H9 (cell line): Measurements from ENCODE around the gene P2RX2. TPM values are rescaled to one million over a fixed set of nuclear protein-coding genes. Genes with fewer than 3 reads are reported as not detected.
A peak's percentile ranks its signal among the peaks of the same experiment; 100 is the strongest.

Source experiments
- DNase-seq: peaks from one replicate; pipeline ENCODE4 v3.0.0-alpha.2; 2017
- H2AFZ ChIP-seq: one replicate; pipeline ENCODE4 v1.6.1; 2013; ENCODE audit warnings: mild to moderate bottlenecking, low read length, control low read depth, moderate library complexity
- H2AK5ac ChIP-seq: 2 replicates; pipeline ENCODE4 v1.6.1; 2013; ENCODE audit warnings: low read length, control low read depth, mixed read lengths; ENCODE audit not compliant: insufficient read length
- H2BK120ac ChIP-seq: one replicate; pipeline ENCODE4 v1.6.1; 2013; ENCODE audit warnings: low read depth, mild to moderate bottlenecking, low read length, control low read depth, inconsistent platforms; ENCODE audit not compliant: poor library complexity, severe bottlenecking
- H2BK12ac ChIP-seq: 2 replicates; pipeline ENCODE4 v1.6.1; 2013; ENCODE audit warnings: low read length, control low read depth, mixed read lengths, low read depth; ENCODE audit not compliant: insufficient read length
- H2BK15ac ChIP-seq: 2 replicates; pipeline ENCODE4 v1.6.1; 2013; ENCODE audit warnings: low read depth, low read length, control low read depth
- H2BK20ac ChIP-seq: one replicate; pipeline ENCODE4 v1.6.1; 2013; ENCODE audit warnings: low read depth, mild to moderate bottlenecking, low read length, control low read depth, inconsistent platforms; ENCODE audit not compliant: poor library complexity, severe bottlenecking
- H2BK5ac ChIP-seq: 2 replicates; pipeline ENCODE4 v1.6.1; 2013; ENCODE audit warnings: low read length, control low read depth, mixed read lengths; ENCODE audit not compliant: insufficient read length
- H3K14ac ChIP-seq: 2 replicates; pipeline ENCODE4 v1.6.1; 2013; ENCODE audit warnings: low read length, control low read depth; ENCODE audit not compliant: insufficient read depth
- H3K18ac ChIP-seq: 2 replicates; pipeline ENCODE4 v1.6.1; 2013; ENCODE audit warnings: low read depth, mild to moderate bottlenecking, mixed read lengths, low read length, control low read depth; ENCODE audit not compliant: insufficient read length
- H3K23ac ChIP-seq: 2 replicates; pipeline ENCODE4 v1.6.1; 2013; ENCODE audit warnings: low read length, control low read depth, mixed read lengths, low read depth; ENCODE audit not compliant: insufficient read length
- H3K23me2 ChIP-seq: 2 replicates; pipeline ENCODE4 v1.6.1; 2013; ENCODE audit warnings: low read depth, mild to moderate bottlenecking, mixed read lengths, low read length, control low read depth; ENCODE audit not compliant: insufficient read length, poor library complexity, severe bottlenecking
- H3K27ac ChIP-seq: 2 replicates; pipeline ENCODE4 v1.5.1; 2013; ENCODE audit warnings: low read length, control low read depth, mixed read lengths, low read depth; ENCODE audit not compliant: insufficient read length
- H3K27me3 ChIP-seq: 2 replicates; pipeline ENCODE4 v1.6.1; 2013; ENCODE audit warnings: low read length, control low read depth, inconsistent platforms; ENCODE audit not compliant: insufficient read depth
- H3K4ac ChIP-seq: 2 replicates; pipeline ENCODE4 v1.6.1; 2013; ENCODE audit warnings: low read depth, mild to moderate bottlenecking, control low read depth, inconsistent platforms, low read length, moderate library complexity
- H3K4me1 ChIP-seq: 2 replicates; pipeline ENCODE4 v1.6.1; 2013; ENCODE audit warnings: low read length, control low read depth, inconsistent platforms; ENCODE audit not compliant: insufficient read depth
- H3K4me2 ChIP-seq: 2 replicates; pipeline ENCODE4 v1.6.1; 2013; ENCODE audit warnings: low read length, control low read depth, mixed read lengths; ENCODE audit not compliant: insufficient read length, insufficient read depth
- H3K56ac ChIP-seq: 2 replicates; pipeline ENCODE4 v1.6.1; 2013; ENCODE audit warnings: low read depth, mild to moderate bottlenecking, mixed read lengths, low read length, control low read depth; ENCODE audit not compliant: insufficient read length
- H3K79me1 ChIP-seq: 2 replicates; pipeline ENCODE4 v1.6.1; 2013; ENCODE audit warnings: low read depth, mild to moderate bottlenecking, moderate library complexity, low read length, control low read depth, inconsistent platforms; ENCODE audit not compliant: insufficient read depth, poor library complexity, severe bottlenecking
- H3K79me2 ChIP-seq: 2 replicates; pipeline ENCODE4 v1.6.1; 2013; ENCODE audit warnings: low read length, control low read depth, inconsistent platforms; ENCODE audit not compliant: insufficient read depth
- H3K9ac ChIP-seq: 2 replicates; pipeline ENCODE4 v1.6.1; 2013; ENCODE audit warnings: low read length, control low read depth, mixed read lengths; ENCODE audit not compliant: insufficient read length; ENCODE audit errors: extremely low read depth
- H3K9me3 ChIP-seq: one replicate; pipeline ENCODE4 v1.6.1; 2013; ENCODE audit warnings: low read depth, low read length, inconsistent platforms; ENCODE audit not compliant: control insufficient read depth
- H3T11ph ChIP-seq: one replicate; pipeline ENCODE4 v1.6.1; 2013; ENCODE audit warnings: mild to moderate bottlenecking, low read length, control low read depth, inconsistent platforms
- H4K20me1 ChIP-seq: one replicate; pipeline ENCODE4 v1.6.1; 2013; ENCODE audit not compliant: control insufficient read depth, insufficient read length, insufficient read depth
- H4K5ac ChIP-seq: 2 replicates; pipeline ENCODE4 v1.6.1; 2013; ENCODE audit warnings: low read depth, mild to moderate bottlenecking, mixed read lengths, low read length, control low read depth; ENCODE audit not compliant: insufficient read length
- H4K8ac ChIP-seq: replicated peaks from 2 replicates; pipeline ENCODE4 v1.6.1; 2013; ENCODE audit warnings: low read length, control low read depth, mixed read lengths, low read depth; ENCODE audit not compliant: insufficient read length
- H4K91ac ChIP-seq: 2 replicates; pipeline ENCODE4 v1.6.1; 2013; ENCODE audit warnings: low read depth, mild to moderate bottlenecking, moderate library complexity, mixed read lengths, low read length, control low read depth; ENCODE audit not compliant: insufficient read length
- H3K27ac Mint-ChIP-seq, 3 experiments: 2 replicates in 2 of 3; 3 replicates in 1 of 3; pipeline ENCODE4 v1.8.0; 2020 to 2021; ENCODE audit warnings: mixed read lengths in 3 of 3, mild to moderate bottlenecking in 1 of 3, moderate library complexity in 1 of 3
- H3K27me3 Mint-ChIP-seq: 2 replicates; pipeline ENCODE4 v1.8.0; 2021; ENCODE audit warnings: low read depth, mild to moderate bottlenecking, moderate library complexity, mixed read lengths
- H3K36me3 Mint-ChIP-seq, 3 experiments: 2 replicates in 2 of 3; 3 replicates in 1 of 3; pipeline ENCODE4 v1.8.0; 2020 to 2021; ENCODE audit warnings: low read depth in 3 of 3, mixed read lengths in 3 of 3; ENCODE audit not compliant: insufficient read depth in 1 of 3
- H3K4me1 Mint-ChIP-seq, 2 experiments: 2 replicates each; pipeline ENCODE4 v1.8.0; 2020; ENCODE audit warnings: mixed read lengths in 2 of 2
- H3K4me3 Mint-ChIP-seq, 2 experiments: 2 replicates in 1 of 2; 3 replicates in 1 of 2; pipeline ENCODE4 v1.8.0; 2020 to 2021; ENCODE audit warnings: mild to moderate bottlenecking in 2 of 2, mixed read lengths in 2 of 2, moderate library complexity in 1 of 2
- H3K9me3 Mint-ChIP-seq, 2 experiments: 2 replicates in 1 of 2; 3 replicates in 1 of 2; pipeline ENCODE4 v1.8.0; 2020; ENCODE audit warnings: mild to moderate bottlenecking in 2 of 2, mixed read lengths in 2 of 2, moderate library complexity in 1 of 2
- WGBS: extraction: QIAGEN DNeasy Blood & Tissue Kit; methylation state at CpG from one replicate; pipeline ENCODE4 v1.1.7; 2013; ENCODE audit warnings: missing lambda C conversion rate, low lambda C conversion rate, mixed read lengths; ENCODE audit not compliant: insufficient read length; ENCODE audit errors: extremely low coverage; 5-methylcytosine and 5-hydroxymethylcytosine counted together
- total RNA-seq: library from RNA; stranded (reverse); gene quantifications from 2 replicates; pipeline ENCODE4 v1.2.1, GENCODE V29; 2021
- TF ChIP-seq, protein P1 (sequence below): fragments of 200-600 bp; sonication (generic); conservative IDR thresholded peaks from 3 replicates; pipeline ENCODE4 v1.8.0; 2021; ENCODE audit warnings: antibody characterized with exemption, mild to moderate bottlenecking

Gene P2RX2
- total RNA-seq, 1 experiment from 2014 or later = 1.8 TPM

GRCh38 chr12:132581348-132582057 lies 37.1 kb upstream of the P2RX2 start:
- H3K4me3 Mint-ChIP-seq = no peak overlapping the region
- H3K27me3 ChIP-seq = peaks cover 14% of the 10 kb centered on the region; the same call in 1 of the 2 replicates
- H3K4me1 ChIP-seq = no peaks in the 10 kb centered on the region
- WGBS = no CpG with 5 or more reads among the region's 17 CpGs
- H4K20me1 ChIP-seq = peaks cover 2% of the 10 kb centered on the region
- H3K4me2 ChIP-seq = peak overlapping the region; percentile 31
- H3K23me2 ChIP-seq = peaks cover 16% of the 10 kb centered on the region
- H3K4me1 Mint-ChIP-seq = peaks cover 4 to 10% of the 10 kb centered on the region in 2 experiments
- no peak overlapping the region for H2BK20ac ChIP-seq
- H3K36me3 Mint-ChIP-seq = peaks cover 8 to 30% (median 24%) of the 10 kb centered on the region in 3 experiments; a peak in 6 of 7 replicates
- H3K23ac ChIP-seq = no peak overlapping the region
- TF ChIP-seq, protein P1, sequence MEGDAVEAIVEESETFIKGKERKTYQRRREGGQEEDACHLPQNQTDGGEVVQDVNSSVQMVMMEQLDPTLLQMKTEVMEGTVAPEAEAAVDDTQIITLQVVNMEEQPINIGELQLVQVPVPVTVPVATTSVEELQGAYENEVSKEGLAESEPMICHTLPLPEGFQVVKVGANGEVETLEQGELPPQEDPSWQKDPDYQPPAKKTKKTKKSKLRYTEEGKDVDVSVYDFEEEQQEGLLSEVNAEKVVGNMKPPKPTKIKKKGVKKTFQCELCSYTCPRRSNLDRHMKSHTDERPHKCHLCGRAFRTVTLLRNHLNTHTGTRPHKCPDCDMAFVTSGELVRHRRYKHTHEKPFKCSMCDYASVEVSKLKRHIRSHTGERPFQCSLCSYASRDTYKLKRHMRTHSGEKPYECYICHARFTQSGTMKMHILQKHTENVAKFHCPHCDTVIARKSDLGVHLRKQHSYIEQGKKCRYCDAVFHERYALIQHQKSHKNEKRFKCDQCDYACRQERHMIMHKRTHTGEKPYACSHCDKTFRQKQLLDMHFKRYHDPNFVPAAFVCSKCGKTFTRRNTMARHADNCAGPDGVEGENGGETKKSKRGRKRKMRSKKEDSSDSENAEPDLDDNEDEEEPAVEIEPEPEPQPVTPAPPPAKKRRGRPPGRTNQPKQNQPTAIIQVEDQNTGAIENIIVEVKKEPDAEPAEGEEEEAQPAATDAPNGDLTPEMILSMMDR = no peak
- no peak overlapping the region for H2BK5ac ChIP-seq
- no peak overlapping the region for H2BK15ac ChIP-seq
- H2AK5ac ChIP-seq = no peak overlapping the region
- no peaks in the 10 kb centered on the region for H3K9me3 ChIP-seq
- no peaks in the 10 kb centered on the region for H3K79me1 ChIP-seq
- no peak overlapping the region for H4K8ac ChIP-seq
- H3K56ac ChIP-seq = no peak overlapping the region
- H2AFZ ChIP-seq = no peak overlapping the region
- H3K79me2 ChIP-seq = no peaks in the 10 kb centered on the region
- H3K27me3 Mint-ChIP-seq = peaks cover 72% of the 10 kb centered on the region
- no peak overlapping the region for H3K9ac ChIP-seq
- H2BK120ac ChIP-seq = no peak overlapping the region
- H2BK12ac ChIP-seq = no peak overlapping the region
- no peak overlapping the region for H3T11ph ChIP-seq
- H3K14ac ChIP-seq = no peak overlapping the region
- H3K9me3 Mint-ChIP-seq = no peaks in the 10 kb centered on the region
- H3K27ac Mint-ChIP-seq = no peak overlapping the region
- H3K27ac ChIP-seq = no peak overlapping the region
- H4K91ac ChIP-seq = no peak overlapping the region
- H3K18ac ChIP-seq = no peak overlapping the region
- no peak overlapping the region for H3K4ac ChIP-seq
- H4K5ac ChIP-seq = no peak overlapping the region
- DNase-seq = no peak
